PC-9 (cell line): ENCODE measurements around the gene CNNM2.

Source experiments
- EZH2 ChIP-seq: fragments of 200-600 bp; sonication (generic); IDR thresholded peaks from 2 replicates; pipeline ENCODE4 v1.8.0; 2017; ENCODE audit warnings: antibody characterized with exemption, low read depth
- TF ChIP-seq, protein P1 (sequence below): fragments of 200-600 bp; sonication (generic); conservative IDR thresholded peaks from 2 replicates; pipeline ENCODE4 v1.6.1; 2017; ENCODE audit warnings: mixed run types, antibody characterized with exemption, mild to moderate bottlenecking, moderate library complexity

DNA sequence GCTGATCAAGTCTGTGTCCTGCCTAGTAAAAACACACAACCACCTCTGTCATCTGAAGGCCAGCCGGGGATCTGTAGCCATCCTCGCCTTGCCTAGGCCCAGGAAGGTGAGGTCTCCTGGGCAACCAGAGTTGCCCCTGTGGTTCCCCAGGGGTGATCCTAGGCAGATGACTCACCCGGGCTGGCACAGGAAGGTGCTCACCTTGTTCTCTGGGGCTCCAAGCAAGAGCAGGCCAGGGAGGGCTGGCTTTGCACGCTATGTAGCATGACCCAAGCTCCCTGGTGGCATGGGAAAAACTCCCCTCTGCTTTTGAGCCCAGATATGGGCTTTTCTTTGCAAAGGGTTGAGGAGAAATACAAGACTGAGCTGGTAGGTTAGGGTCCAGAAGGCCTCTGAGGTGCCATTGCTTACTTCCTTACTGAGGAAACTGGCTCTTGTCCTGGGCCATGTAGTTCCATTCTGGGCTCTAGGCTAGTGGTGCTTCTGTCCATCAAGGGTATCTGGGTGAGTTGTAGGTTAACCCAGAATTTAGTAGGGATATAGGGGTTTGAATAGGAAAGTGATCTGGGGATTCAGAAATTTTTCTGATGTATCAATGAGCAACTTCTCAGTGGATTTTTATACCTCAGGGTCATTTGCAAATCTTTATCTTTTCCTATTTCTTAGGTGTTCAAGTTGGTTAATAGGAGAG, 162.9 kb downstream of the CNNM2 start:
- TF ChIP-seq, protein P1, sequence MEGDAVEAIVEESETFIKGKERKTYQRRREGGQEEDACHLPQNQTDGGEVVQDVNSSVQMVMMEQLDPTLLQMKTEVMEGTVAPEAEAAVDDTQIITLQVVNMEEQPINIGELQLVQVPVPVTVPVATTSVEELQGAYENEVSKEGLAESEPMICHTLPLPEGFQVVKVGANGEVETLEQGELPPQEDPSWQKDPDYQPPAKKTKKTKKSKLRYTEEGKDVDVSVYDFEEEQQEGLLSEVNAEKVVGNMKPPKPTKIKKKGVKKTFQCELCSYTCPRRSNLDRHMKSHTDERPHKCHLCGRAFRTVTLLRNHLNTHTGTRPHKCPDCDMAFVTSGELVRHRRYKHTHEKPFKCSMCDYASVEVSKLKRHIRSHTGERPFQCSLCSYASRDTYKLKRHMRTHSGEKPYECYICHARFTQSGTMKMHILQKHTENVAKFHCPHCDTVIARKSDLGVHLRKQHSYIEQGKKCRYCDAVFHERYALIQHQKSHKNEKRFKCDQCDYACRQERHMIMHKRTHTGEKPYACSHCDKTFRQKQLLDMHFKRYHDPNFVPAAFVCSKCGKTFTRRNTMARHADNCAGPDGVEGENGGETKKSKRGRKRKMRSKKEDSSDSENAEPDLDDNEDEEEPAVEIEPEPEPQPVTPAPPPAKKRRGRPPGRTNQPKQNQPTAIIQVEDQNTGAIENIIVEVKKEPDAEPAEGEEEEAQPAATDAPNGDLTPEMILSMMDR: no peak
- TF ChIP-seq EZH2: no peak
